T-cell (primary cell): ENCODE results near the gene MYBPC3. TPM values are rescaled to one million over a fixed set of nuclear protein-coding genes. Genes with fewer than 3 reads are reported as not detected.

Source experiments
- ATAC-seq, 4 experiments: fragments of 200-7000 bp in 3 of 4; fragments of 150-1000 bp in 1 of 4; cut with Tn5 transposase; replicated peaks in 1 of 4; 1 replicate in 3 of 4; 2 replicates in 1 of 4; pipeline ENCODE4 v1.10.0; 2021; ENCODE audit warnings: moderate library complexity in 3 of 4, mild to moderate bottlenecking in 2 of 4, moderate number of reproducible peaks in 1 of 4
- CTCF ChIA-PET, 2 donors: fragments of 300-600 bp; sonication (Branson Sonifier 250); formaldehyde crosslinking; loops; one replicate each; lab custom pipeline; 2022; ENCODE audit warnings: antibody characterized with exemption in 2 of 2; lab: Charles Lee
- POLR2A ChIA-PET, 2 donors: fragments of 300-600 bp; sonication (Branson Sonifier 250); formaldehyde crosslinking; loops; one replicate each; lab custom pipeline; 2022; ENCODE audit warnings: antibody characterized with exemption in 2 of 2; lab: Charles Lee
- DNase-seq, 35 experiments: peaks; one replicate each; pipeline versions ENCODE4 v3.0.0 to v3.0.0-alpha.2; 2013 to 2023
- H3K27ac ChIP-seq: one replicate; pipeline ENCODE4 v1.5.1; 2013; ENCODE audit warnings: low read length
- H3K27me3 ChIP-seq, 2 experiments: replicated peaks in 1 of 2; 1 replicate in 1 of 2; 2 replicates in 1 of 2; pipeline versions ENCODE4 v1.6.1 to v1.7.0; 2013; ENCODE audit warnings: low read length in 1 of 2, mixed read lengths in 1 of 2; ENCODE audit not compliant: control insufficient read depth in 2 of 2, insufficient read depth in 2 of 2; ENCODE audit errors: extremely low read depth in 1 of 2
- H3K36me3 ChIP-seq, 2 donors: 1 replicate in 1 of 2; 2 replicates in 1 of 2; pipeline versions ENCODE4 v1.6.1 to v1.7.0; 2013; ENCODE audit warnings: low read length in 1 of 2; ENCODE audit not compliant: control insufficient read depth in 2 of 2, insufficient read depth in 1 of 2; ENCODE audit errors: extremely low read depth in 1 of 2
- H3K4me1 ChIP-seq, 2 experiments: 1 replicate in 1 of 2; 2 replicates in 1 of 2; pipeline versions ENCODE4 v1.6.1 to v1.7.0; 2013; ENCODE audit warnings: low read length in 2 of 2, mixed read lengths in 1 of 2; ENCODE audit not compliant: insufficient read depth in 2 of 2, control insufficient read depth in 1 of 2; ENCODE audit errors: extremely low read depth in 1 of 2
- H3K4me3 ChIP-seq, 2 donors: 1 replicate in 1 of 2; 2 replicates in 1 of 2; pipeline versions ENCODE4 v1.5.1 to v1.7.0; 2013; ENCODE audit warnings: mild to moderate bottlenecking in 2 of 2, low read length in 1 of 2, moderate library complexity in 1 of 2; ENCODE audit not compliant: control insufficient read depth in 1 of 2; ENCODE audit errors: extremely low read depth in 1 of 2
- H3K9me3 ChIP-seq: 2 replicates; pipeline ENCODE4 v1.7.0; 2013
- H3K27ac Mint-ChIP-seq, 2 donors: one replicate each; pipeline ENCODE4 v1.8.0; 2020 to 2021; ENCODE audit warnings: mild to moderate bottlenecking in 2 of 2, mixed read lengths in 2 of 2
- H3K27me3 Mint-ChIP-seq, 2 donors: one replicate each; pipeline ENCODE4 v1.8.0; 2021 to 2022; ENCODE audit warnings: mixed read lengths in 2 of 2
- H3K36me3 Mint-ChIP-seq: one replicate; pipeline ENCODE4 v1.8.0; 2021; ENCODE audit warnings: mixed read lengths
- H3K4me1 Mint-ChIP-seq, 3 donors: one replicate each; pipeline ENCODE4 v1.8.0; 2020 to 2022; ENCODE audit warnings: mixed read lengths in 3 of 3, mild to moderate bottlenecking in 1 of 3
- H3K4me3 Mint-ChIP-seq, 3 donors: one replicate each; pipeline ENCODE4 v1.8.0; 2020 to 2022; ENCODE audit warnings: mild to moderate bottlenecking in 3 of 3, mixed read lengths in 3 of 3, moderate library complexity in 3 of 3
- H3K9me3 Mint-ChIP-seq, 3 donors: one replicate each; pipeline ENCODE4 v1.8.0; 2020 to 2022; ENCODE audit warnings: mixed read lengths in 3 of 3
- WGBS: methylation state at CpG from one replicate; pipeline ENCODE4 v1.1.5; 2013; ENCODE audit warnings: missing lambda C conversion rate; ENCODE audit not compliant: insufficient coverage; 5-methylcytosine and 5-hydroxymethylcytosine counted together
- total RNA-seq, 35 experiments: library from RNA in 6 of 35; stranded (reverse) in 6 of 35; fragments of 120-200 nt in 1 of 35; gene quantifications; one replicate each; pipeline versions ENCODE4 v1.2.1 to v1.2.4 and lab custom pipeline; 2013 to 2026

The MYBPC3 gene
- total RNA-seq, 5 donors from 2014 or later (not counting 1 experiment from before 2014, with no cell fraction given), result not detected

- peaks cover 0 to 6% (median 2%) of the 10 kb centered on the region in 3 donors for H3K4me1 Mint-ChIP-seq
- no peaks in the 10 kb centered on the region for H3K36me3 ChIP-seq
- ATAC-seq (no peak), DNase-seq (no peak)
- no peaks in the 10 kb centered on the region for H3K9me3 ChIP-seq
- H3K27me3 Mint-ChIP-seq, result no peaks in the 10 kb centered on the region
- H3K4me1 ChIP-seq, result peaks cover 0 to 13% of the 10 kb centered on the region in 2 experiments
- H3K36me3 Mint-ChIP-seq, result no peaks in the 10 kb centered on the region
- ChIA-PET POLR2A (no interaction called here), CTCF (interaction anchor here (0.6 to 2.1 kb wide), 3 partner anchors 25 to 189 kb away, joined by 4 to 18 read pairs (median 12); no protein-coding TSS in a partner anchor)
- WGBS, result no CpG with 5 or more reads among the region's 8 CpGs
- no peak overlapping the region for H3K27ac ChIP-seq
- H3K4me3 Mint-ChIP-seq, result peak overlapping the region in 1 of 3 donors; percentile 41
- no peaks in the 10 kb centered on the region for H3K27me3 ChIP-seq
- no peak overlapping the region for H3K4me3 ChIP-seq
- H3K9me3 Mint-ChIP-seq, result no peaks in the 10 kb centered on the region
- no peak overlapping the region for H3K27ac Mint-ChIP-seq
These were observed 22.5 kb upstream of the MYBPC3 start for GRCh38 chr11:47375020-47375419.

- H3K27me3 ChIP-seq, result no peaks in the 10 kb centered on the region
- H3K27ac ChIP-seq, result no peak overlapping the region
- H3K4me1 ChIP-seq, result peaks cover 0 to 13% of the 10 kb centered on the region in 2 experiments
- no peaks in the 10 kb centered on the region for H3K36me3 ChIP-seq
- H3K9me3 Mint-ChIP-seq, result no peaks in the 10 kb centered on the region
- H3K27me3 Mint-ChIP-seq, result no peaks in the 10 kb centered on the region
- no peaks in the 10 kb centered on the region for H3K36me3 Mint-ChIP-seq
- peaks cover 3 to 8% (median 4%) of the 10 kb centered on the region in 3 donors for H3K4me1 Mint-ChIP-seq
- H3K4me3 Mint-ChIP-seq, result no peak overlapping the region
- WGBS, result 96% methylated on average over 4 of the region's 5 CpGs
- ChIA-PET POLR2A (no interaction called here), CTCF (interaction anchor here (0.6 to 2.6 kb wide), 15 partner anchors 25 to 416 kb away, joined by 3 to 22 read pairs (median 5); partner anchors contain the start of genes RAPSN (in 1 of the 2) and SLC39A13 (in 1 of the 2))
- no peak overlapping the region for H3K27ac Mint-ChIP-seq
- no peaks in the 10 kb centered on the region for H3K9me3 ChIP-seq
- DNase-seq, result no peak
- ATAC-seq, result no peak
- H3K4me3 ChIP-seq, result no peak overlapping the region
These were observed 22.2 kb upstream of the MYBPC3 start for GRCh38 chr11:47374720-47375019.

GRCh38 chr11:47373876-47374719 is 21.6 kb upstream of the MYBPC3 start:
- CTCF ChIA-PET, result interaction anchor here (0.6 to 2.6 kb wide), 18 partner anchors 26 to 415 kb away, joined by 3 to 22 read pairs (median 4); partner anchors contain the start of genes RAPSN (in 1 of the 2) and SLC39A13 (in 1 of the 2)
- Histone ChIP-seq H3K27ac (peak overlapping the region; percentile 20), H3K27me3 (no peaks in the 10 kb centered on the region), H3K4me1 (peaks cover 0 to 13% of the 10 kb centered on the region in 2 experiments), H3K4me3 (no peak overlapping the region), H3K36me3 (no peaks in the 10 kb centered on the region), H3K9me3 (no peaks in the 10 kb centered on the region)
- Mint-ChIP-seq H3K27me3 (no peaks in the 10 kb centered on the region), H3K4me3 (no peak overlapping the region), H3K4me1 (peaks cover 5 to 11% (median 9%) of the 10 kb centered on the region in 3 donors), H3K9me3 (no peaks in the 10 kb centered on the region), H3K27ac (peak overlapping the region; percentile 39 to 46), H3K36me3 (no peaks in the 10 kb centered on the region)
- POLR2A ChIA-PET, result interaction anchor here in 1 of 2 donors (0.6 kb wide), 1 partner anchor 22 kb away, joined by 3 read pairs; no protein-coding TSS in a partner anchor
- DNase-seq (peak; percentile 46 to 91 (median 79)), ATAC-seq (peak; percentile 89 to 97 (median 92))
- 59% methylated on average over 10 of the region's 19 CpGs for WGBS

GRCh38 chr11:47372422-47372821 is 19.9 kb upstream of the MYBPC3 start:
- H3K27ac ChIP-seq, result no peak overlapping the region
- H3K4me3 ChIP-seq, result no peak overlapping the region
- Mint-ChIP-seq H3K4me3 (no peak overlapping the region), H3K9me3 (no peaks in the 10 kb centered on the region), H3K36me3 (no peaks in the 10 kb centered on the region), H3K27me3 (no peaks in the 10 kb centered on the region), H3K27ac (no peak overlapping the region), H3K4me1 (peaks cover 5 to 11% (median 10%) of the 10 kb centered on the region in 3 donors)
- no peaks in the 10 kb centered on the region for H3K9me3 ChIP-seq
- DNase-seq (no peak), ATAC-seq (no peak)
- ChIA-PET CTCF (interaction anchor here (0.6 to 2.6 kb wide), 5 partner anchors 24 to 190 kb away, joined by 3 to 22 read pairs (median 5); no protein-coding TSS in a partner anchor), POLR2A (interaction anchor here (0.6 kb wide), 2 partner anchors 109 to 1527 kb away, joined by 3 to 4 read pairs; no protein-coding TSS in a partner anchor)
- no peaks in the 10 kb centered on the region for H3K36me3 ChIP-seq
- peaks cover 0 to 8% of the 10 kb centered on the region in 2 experiments for H3K4me1 ChIP-seq
- 88% methylated on average over 6 of the region's 7 CpGs for WGBS
- H3K27me3 ChIP-seq, result peaks cover 0 to 2% of the 10 kb centered on the region in 2 experiments

GRCh38 chr11:47369676-47370075 is 17.2 kb upstream of the MYBPC3 start:
- Mint-ChIP-seq H3K27me3 (no peaks in the 10 kb centered on the region), H3K27ac (no peak overlapping the region), H3K4me1 (peaks cover 5 to 10% (median 9%) of the 10 kb centered on the region in 3 donors), H3K9me3 (no peaks in the 10 kb centered on the region), H3K36me3 (no peaks in the 10 kb centered on the region), H3K4me3 (no peak overlapping the region)
- no peaks in the 10 kb centered on the region for H3K9me3 ChIP-seq
- peaks cover 0 to 8% of the 10 kb centered on the region in 2 experiments for H3K4me1 ChIP-seq
- no peak for DNase-seq
- H3K4me3 ChIP-seq, result no peak overlapping the region
- peaks cover 0 to 5% of the 10 kb centered on the region in 2 experiments for H3K27me3 ChIP-seq
- ATAC-seq, result no peak
- ChIA-PET POLR2A (interaction anchor here in 1 of 2 donors (0.6 kb wide), 1 partner anchor 874 kb away, joined by 3 read pairs; no protein-coding TSS in a partner anchor), CTCF (no interaction called here)
- H3K27ac ChIP-seq, result no peak overlapping the region
- no peaks in the 10 kb centered on the region for H3K36me3 ChIP-seq
- WGBS, result no CpG with 5 or more reads among the region's 3 CpGs

GRCh38 chr11:47366020-47366490 is 13.6 kb upstream of the MYBPC3 start:
- H3K4me3 Mint-ChIP-seq, result no peak overlapping the region
- peaks cover 3 to 10% (median 5%) of the 10 kb centered on the region in 3 donors for H3K4me1 Mint-ChIP-seq
- POLR2A ChIA-PET, result no interaction called here
- DNase-seq (no peak), ATAC-seq (no peak)
- H3K9me3 ChIP-seq, result no peaks in the 10 kb centered on the region
- no peaks in the 10 kb centered on the region for H3K36me3 Mint-ChIP-seq
- no peak overlapping the region for H3K27ac ChIP-seq
- H3K27me3 Mint-ChIP-seq, result peaks cover 0 to 3% of the 10 kb centered on the region in 2 donors
- CTCF ChIA-PET, result no interaction called here
- H3K4me1 ChIP-seq, result no peaks in the 10 kb centered on the region
- no peak overlapping the region for H3K27ac Mint-ChIP-seq
- H3K4me3 ChIP-seq, result no peak overlapping the region
- H3K27me3 ChIP-seq, result peaks cover 0 to 5% of the 10 kb centered on the region in 2 experiments
- 40% methylated on average over 1 of the region's 1 CpG for WGBS
- no peaks in the 10 kb centered on the region for H3K36me3 ChIP-seq
- H3K9me3 Mint-ChIP-seq, result no peaks in the 10 kb centered on the region
